HG03064 (cell line): Measurements from ENCODE around the gene MSL1.

ENCODE experiments used
- ATAC-seq: cut with Tn5 transposase; IDR thresholded peaks from one replicate; pipeline ENCODE4 v1.9.1; 2021; ENCODE audit warnings: low read depth; ENCODE audit not compliant: unreplicated experiment

MSL1 gene

GRCh38 chr17:40103688-40104087, 18.1 kb upstream of the MSL1 start:
- no peak for ATAC-seq

- ATAC-seq, result no peak
These were observed 16.9 kb upstream of the MSL1 start for GRCh38 chr17:40104594-40105486.

GRCh38 chr17:40105861-40106759, 15.7 kb upstream of the MSL1 start:
- no peak for ATAC-seq

GRCh38 chr17:40106760-40107521, 14.8 kb upstream of the MSL1 start:
- ATAC-seq, result no peak

- ATAC-seq, result no peak
These were observed 14.1 kb upstream of the MSL1 start for GRCh38 chr17:40107522-40108174.

GRCh38 chr17:40108970-40109824, 12.6 kb upstream of the MSL1 start:
- no peak for ATAC-seq

- no peak for ATAC-seq
These were observed 11.5 kb upstream of the MSL1 start for GRCh38 chr17:40110026-40110845.

GRCh38 chr17:40111221-40112128, 10.3 kb upstream of the MSL1 start:
- no peak for ATAC-seq

- no peak for ATAC-seq
These were observed 9.5 kb upstream of the MSL1 start for GRCh38 chr17:40112191-40112711.

- ATAC-seq, result no peak
These were observed 9.1 kb upstream of the MSL1 start for GRCh38 chr17:40112718-40113109.

- ATAC-seq, result peak; percentile 57
These were observed 8.5 kb upstream of the MSL1 start for GRCh38 chr17:40113110-40113906.

- no peak for ATAC-seq
These were observed 7.9 kb upstream of the MSL1 start for GRCh38 chr17:40113907-40114245.

GRCh38 chr17:40115101-40115436, 6.7 kb upstream of the MSL1 start:
- ATAC-seq, result no peak

- ATAC-seq, result no peak
These were observed 596 bp downstream of the MSL1 start for GRCh38 chr17:40122136-40122998.

GRCh38 chr17:40122999-40123810, 1.4 kb downstream of the MSL1 start:
- ATAC-seq, result no peak
